ENCODE results near the gene VAMP4. TPM values are rescaled to one million over a fixed set of nuclear protein-coding genes. Genes with fewer than 3 reads are reported as not detected.
"Not testable (repeated sequence)": the region's sequence is repeated elsewhere in the genome, so short reads cannot be mapped to it uniquely, and the experiment has no call there.

The VAMP4 gene
- total RNA-seq, 1 donor from 2014 or later, result 7.4 TPM

- not testable (repeated sequence) for H3K4me3 ChIP-seq (ENCODE audit: insufficient read depth, low read depth, low read length); DNase-seq (ENCODE audit: low read depth); H3K4me3 Mint-ChIP-seq (ENCODE audit: unreplicated experiment); FAIRE-seq; H3K27ac ChIP-seq (ENCODE audit: low read depth, low read length); H3K79me2 ChIP-seq (ENCODE audit: insufficient read depth, low read length); H4K20me1 ChIP-seq (ENCODE audit: insufficient read depth, low read length); H3K4me1 ChIP-seq (ENCODE audit: insufficient read depth, low read length); H2AFZ ChIP-seq (ENCODE audit: low read depth, low read length); H3K9ac ChIP-seq (ENCODE audit: low read length); H3K27me3 Mint-ChIP-seq (ENCODE audit: low read depth, unreplicated experiment); H3K4me1 Mint-ChIP-seq (ENCODE audit: low read depth, unreplicated experiment); H3K36me3 ChIP-seq (ENCODE audit: insufficient read depth, low read length); H3K9me3 ChIP-seq (ENCODE audit: insufficient read depth, low read depth, low read length); H3K36me3 Mint-ChIP-seq (ENCODE audit: low read depth, unreplicated experiment); H3K4me2 ChIP-seq (ENCODE audit: low read length); H3K27me3 ChIP-seq (ENCODE audit: insufficient read depth, low read length); H3K9me3 Mint-ChIP-seq (ENCODE audit: unreplicated experiment); H3K27ac Mint-ChIP-seq (ENCODE audit: unreplicated experiment)
These were observed 48.3 kb downstream of the VAMP4 start for GRCh38 chr1:171693541-171693940.

GRCh38 chr1:171683870-171684269 lies 58.0 kb downstream of the VAMP4 start:
- Mint-ChIP-seq H3K4me3 (ENCODE audit: unreplicated experiment) (no peak overlapping the region), H3K27ac (ENCODE audit: unreplicated experiment) (no peak overlapping the region), H3K36me3 (ENCODE audit: low read depth, unreplicated experiment) (no peaks in the 10 kb centered on the region), H3K4me1 (ENCODE audit: low read depth, unreplicated experiment) (no peaks in the 10 kb centered on the region), H3K27me3 (ENCODE audit: low read depth, unreplicated experiment) (peaks cover 18% of the 10 kb centered on the region), H3K9me3 (ENCODE audit: unreplicated experiment) (peaks cover 6% of the 10 kb centered on the region)
- Histone ChIP-seq H2AFZ (ENCODE audit: low read depth, low read length) (no peak overlapping the region), H3K4me2 (ENCODE audit: low read length) (no peak overlapping the region), H3K27me3 (ENCODE audit: insufficient read depth, low read length) (no peaks in the 10 kb centered on the region), H4K20me1 (ENCODE audit: insufficient read depth, low read length) (no peaks in the 10 kb centered on the region), H3K9ac (ENCODE audit: low read length) (no peak overlapping the region), H3K9me3 (ENCODE audit: insufficient read depth, low read depth, low read length) (no peaks in the 10 kb centered on the region), H3K4me1 (ENCODE audit: insufficient read depth, low read length) (no peaks in the 10 kb centered on the region), H3K4me3 (ENCODE audit: insufficient read depth, low read depth, low read length) (no peak overlapping the region), H3K36me3 (ENCODE audit: insufficient read depth, low read length) (no peaks in the 10 kb centered on the region), H3K79me2 (ENCODE audit: insufficient read depth, low read length) (no peaks in the 10 kb centered on the region), H3K27ac (ENCODE audit: low read depth, low read length) (no peak overlapping the region)
- FAIRE-seq (no peak), DNase-seq (ENCODE audit: low read depth) (no peak)
- TF ChIP-seq CTCF (IDR thresholded peaks at IDR 0.05; ENCODE audit: insufficient read depth, low read depth, low read length), result no peak
- TF ChIP-seq EZH2 (IDR thresholded peaks at IDR 0.05; ENCODE audit: insufficient read depth, low read length), result no peak

GRCh38 chr1:171680339-171680738 lies 61.5 kb downstream of the VAMP4 start:
- H3K27me3 Mint-ChIP-seq (ENCODE audit: low read depth, unreplicated experiment), result peaks cover 14% of the 10 kb centered on the region
- DNase-seq (ENCODE audit: low read depth) (no peak), FAIRE-seq (no peak)
- H3K9me3 Mint-ChIP-seq (ENCODE audit: unreplicated experiment), result peaks cover 6% of the 10 kb centered on the region
- H3K4me1 ChIP-seq (ENCODE audit: insufficient read depth, low read length), result no peaks in the 10 kb centered on the region
- no peak overlapping the region for H3K4me3 Mint-ChIP-seq (ENCODE audit: unreplicated experiment)
- no peak for TF ChIP-seq EZH2 (IDR thresholded peaks at IDR 0.05; ENCODE audit: insufficient read depth, low read length)
- no peak for TF ChIP-seq CTCF (IDR thresholded peaks at IDR 0.05; ENCODE audit: insufficient read depth, low read depth, low read length)
- no peak overlapping the region for H3K27ac ChIP-seq (ENCODE audit: low read depth, low read length)
- no peak overlapping the region for H3K9ac ChIP-seq (ENCODE audit: low read length)
- H3K4me1 Mint-ChIP-seq (ENCODE audit: low read depth, unreplicated experiment), result no peaks in the 10 kb centered on the region
- no peaks in the 10 kb centered on the region for H4K20me1 ChIP-seq (ENCODE audit: insufficient read depth, low read length)
- H3K4me3 ChIP-seq (ENCODE audit: insufficient read depth, low read depth, low read length), result no peak overlapping the region
- H3K27me3 ChIP-seq (ENCODE audit: insufficient read depth, low read length), result no peaks in the 10 kb centered on the region
- H3K9me3 ChIP-seq (ENCODE audit: insufficient read depth, low read depth, low read length), result no peaks in the 10 kb centered on the region
- H3K36me3 ChIP-seq (ENCODE audit: insufficient read depth, low read length), result no peaks in the 10 kb centered on the region
- H2AFZ ChIP-seq (ENCODE audit: low read depth, low read length), result no peak overlapping the region
- H3K36me3 Mint-ChIP-seq (ENCODE audit: low read depth, unreplicated experiment), result no peaks in the 10 kb centered on the region
- no peaks in the 10 kb centered on the region for H3K79me2 ChIP-seq (ENCODE audit: insufficient read depth, low read length)
- no peak overlapping the region for H3K4me2 ChIP-seq (ENCODE audit: low read length)
- no peak overlapping the region for H3K27ac Mint-ChIP-seq (ENCODE audit: unreplicated experiment)
